Keratinocyte (primary cell): ENCODE results near the gene DNAJB6. TPM values are rescaled to one million over a fixed set of nuclear protein-coding genes. Genes with fewer than 3 reads are reported as not detected.

Experiments used
- DNase-seq: peaks from one replicate; pipeline ENCODE4 v3.0.0-alpha.2; 2011; ENCODE audit warnings: low read depth, missing footprints, low spot score
- FAIRE-seq: peaks from 2 replicates; lab custom pipeline; 2011; peaks lifted over from hg19 to GRCh38; lab: Jason Lieb, UNC
- H2AFZ ChIP-seq: 2 replicates; pipeline ENCODE4 v1.6.0; 2012; ENCODE audit warnings: low read length, control low read depth, inconsistent platforms; ENCODE audit not compliant: control insufficient read depth
- H3K27ac ChIP-seq: 2 replicates; pipeline ENCODE4 v1.5.1; 2011; ENCODE audit warnings: low read length; ENCODE audit not compliant: control insufficient read depth, insufficient read depth
- H3K27me3 ChIP-seq: 3 replicates; pipeline ENCODE4 v1.6.0; 2011; ENCODE audit warnings: low read length; ENCODE audit not compliant: control insufficient read depth, insufficient read depth; ENCODE audit errors: extremely low read depth
- H3K36me3 ChIP-seq, 2 experiments: 2 replicates in 1 of 2; 3 replicates in 1 of 2; pipeline ENCODE4 v1.5.1; 2011; ENCODE audit warnings: low read length in 2 of 2, mild to moderate bottlenecking in 1 of 2; ENCODE audit not compliant: control insufficient read depth in 2 of 2, insufficient read depth in 2 of 2; ENCODE audit errors: extremely low read depth in 1 of 2
- H3K4me1 ChIP-seq: 3 replicates; pipeline ENCODE4 v1.5.1; 2011; ENCODE audit warnings: low read length; ENCODE audit not compliant: control insufficient read depth, insufficient read depth; ENCODE audit errors: extremely low read depth
- H3K4me2 ChIP-seq: 3 replicates; pipeline ENCODE4 v1.6.0; 2011; ENCODE audit warnings: low read depth, low read length; ENCODE audit not compliant: control insufficient read depth, insufficient read depth; ENCODE audit errors: extremely low read depth
- H3K4me3 ChIP-seq, 3 experiments: fragments of 200-600 bp in 1 of 3; sonication (generic) in 1 of 3; 2 replicates in 2 of 3; 3 replicates in 1 of 3; pipeline ENCODE4 v1.5.1; 2011 to 2016; ENCODE audit warnings: low read length in 3 of 3, mild to moderate bottlenecking in 3 of 3, control low read depth in 2 of 3, inconsistent platforms in 1 of 3, low read depth in 1 of 3, mixed read lengths in 1 of 3, mixed run types in 1 of 3, moderate library complexity in 1 of 3; ENCODE audit not compliant: control insufficient read depth in 2 of 3, insufficient read depth in 2 of 3; ENCODE audit errors: extremely low read depth in 1 of 3
- H3K79me2 ChIP-seq: 2 replicates; pipeline ENCODE4 v1.6.0; 2012; ENCODE audit warnings: low read length; ENCODE audit not compliant: control insufficient read depth, insufficient read depth
- H3K9ac ChIP-seq: 3 replicates; pipeline ENCODE4 v1.6.0; 2011; ENCODE audit warnings: low read length; ENCODE audit not compliant: control insufficient read depth, insufficient read depth; ENCODE audit errors: extremely low read depth
- H3K9me1 ChIP-seq: 3 replicates; pipeline ENCODE4 v1.6.0; 2011; ENCODE audit warnings: low read length; ENCODE audit not compliant: control insufficient read depth, insufficient read depth; ENCODE audit errors: extremely low read depth
- H3K9me3 ChIP-seq: 2 replicates; pipeline ENCODE4 v1.5.1; 2012; ENCODE audit warnings: low read depth, low read length; ENCODE audit not compliant: control insufficient read depth
- H4K20me1 ChIP-seq: 3 replicates; pipeline ENCODE4 v1.6.0; 2011; ENCODE audit warnings: low read length; ENCODE audit not compliant: control insufficient read depth, insufficient read depth; ENCODE audit errors: extremely low read depth
- EZH2 ChIP-seq: IDR thresholded peaks from one replicate; pipeline ENCODE4 v1.6.1; 2012; ENCODE audit warnings: inconsistent platforms, mild to moderate bottlenecking, low read length, moderate library complexity
- dilution Hi-C: fragments of 300-500 bp; cut with MboI; formaldehyde crosslinking; loops from one replicate; pipeline ENCODE4 v1.7.0; 2020; ENCODE audit warnings: low sequenced_read_pairs; ENCODE audit not compliant: extremely low pct_ligation_motif_present
- polyA plus RNA-seq, 5 experiments: library from polyadenylated mRNA; depleted of rRNA in 3 of 5; stranded (reverse) in 3 of 5; stranded (forward) in 1 of 5; unstranded in 1 of 5; fragments of >200 nt; gene quantifications; 1 replicate in 1 of 5; 2 replicates in 3 of 5; 3 replicates in 1 of 5; pipeline versions ENCODE4 v1.2.1 to v1.2.3, GENCODE V29; 2011 to 2012; ENCODE audit warnings: missing spikeins in 2 of 5, low read depth in 1 of 5, low replicate concordance in 1 of 5
- TF ChIP-seq, protein P1 (sequence below), 3 experiments: IDR thresholded peaks in 1 of 3; conservative IDR thresholded peaks in 1 of 3; optimal IDR thresholded peaks in 1 of 3; 2 replicates in 2 of 3; 3 replicates in 1 of 3; pipeline versions ENCODE3 to v1.5.1; 2011; ENCODE audit warnings: low read length in 3 of 3, mild to moderate bottlenecking in 3 of 3, moderate library complexity in 2 of 3, control low read depth in 1 of 3, inconsistent platforms in 1 of 3; ENCODE audit not compliant: insufficient read depth in 2 of 3; ENCODE audit errors: extremely low read depth in 1 of 3

Gene DNAJB6
- polyA plus RNA-seq, 1 donor (not counting 4 experiments of a cell fraction or from before 2014, with no cell fraction given): 152 TPM

DNA sequence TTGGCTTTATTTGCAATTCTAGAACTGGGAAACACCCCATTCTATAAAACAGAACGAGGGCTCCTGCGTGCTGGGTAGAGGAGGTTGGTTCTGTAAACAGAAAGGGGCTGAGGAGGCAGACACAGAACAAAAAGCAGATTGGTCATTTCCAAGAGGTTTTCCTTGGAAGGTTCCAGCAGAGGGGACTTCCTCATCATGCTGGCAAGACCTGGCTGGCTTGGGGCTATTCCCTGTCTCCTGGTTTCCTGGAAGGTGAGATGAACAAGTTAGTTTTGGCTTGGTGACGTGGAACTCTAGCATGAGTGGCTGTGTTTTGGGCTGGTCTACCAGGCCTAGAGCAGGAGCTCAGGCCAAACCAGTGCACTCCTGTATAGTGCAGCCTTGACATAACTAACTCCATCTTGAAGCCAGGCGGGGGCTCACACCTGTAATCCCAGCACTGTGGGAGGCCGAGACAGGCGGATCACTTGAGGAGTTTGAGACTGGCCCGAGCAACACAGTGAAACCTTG is 26.1 kb upstream of the DNAJB6 start:
- H3K4me1 ChIP-seq: peaks cover 24% of the 10 kb centered on the region
- no peaks in the 10 kb centered on the region for H3K79me2 ChIP-seq
- H3K9me1 ChIP-seq: no peaks in the 10 kb centered on the region
- H3K9ac ChIP-seq: peak overlapping the region; percentile 65
- H3K27me3 ChIP-seq: no peaks in the 10 kb centered on the region
- no peaks in the 10 kb centered on the region for H3K36me3 ChIP-seq
- H3K4me2 ChIP-seq: peak overlapping the region; percentile 80
- H4K20me1 ChIP-seq: no peaks in the 10 kb centered on the region
- peak; percentile 83 for FAIRE-seq
- dilution Hi-C loops: no loop called here
- TF ChIP-seq, protein P1, sequence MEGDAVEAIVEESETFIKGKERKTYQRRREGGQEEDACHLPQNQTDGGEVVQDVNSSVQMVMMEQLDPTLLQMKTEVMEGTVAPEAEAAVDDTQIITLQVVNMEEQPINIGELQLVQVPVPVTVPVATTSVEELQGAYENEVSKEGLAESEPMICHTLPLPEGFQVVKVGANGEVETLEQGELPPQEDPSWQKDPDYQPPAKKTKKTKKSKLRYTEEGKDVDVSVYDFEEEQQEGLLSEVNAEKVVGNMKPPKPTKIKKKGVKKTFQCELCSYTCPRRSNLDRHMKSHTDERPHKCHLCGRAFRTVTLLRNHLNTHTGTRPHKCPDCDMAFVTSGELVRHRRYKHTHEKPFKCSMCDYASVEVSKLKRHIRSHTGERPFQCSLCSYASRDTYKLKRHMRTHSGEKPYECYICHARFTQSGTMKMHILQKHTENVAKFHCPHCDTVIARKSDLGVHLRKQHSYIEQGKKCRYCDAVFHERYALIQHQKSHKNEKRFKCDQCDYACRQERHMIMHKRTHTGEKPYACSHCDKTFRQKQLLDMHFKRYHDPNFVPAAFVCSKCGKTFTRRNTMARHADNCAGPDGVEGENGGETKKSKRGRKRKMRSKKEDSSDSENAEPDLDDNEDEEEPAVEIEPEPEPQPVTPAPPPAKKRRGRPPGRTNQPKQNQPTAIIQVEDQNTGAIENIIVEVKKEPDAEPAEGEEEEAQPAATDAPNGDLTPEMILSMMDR (optimal IDR thresholded peaks at IDR 0.05 in 1 of 3, IDR thresholded peaks at IDR 0.05 in 1 of 3, conservative IDR thresholded peaks at IDR 0.05 in 1 of 3; ENCODE audit: extremely low read depth in 1 of 3, insufficient read depth in 2 of 3, low read length in 3 of 3): no peak
- no peak for TF ChIP-seq EZH2
- peak; percentile 73 for DNase-seq
- peak overlapping the region; percentile 37 for H2AFZ ChIP-seq
- H3K27ac ChIP-seq: peak overlapping the region; percentile 88
- peak overlapping the region in 1 of 3 experiments; percentile 20 for H3K4me3 ChIP-seq
- no peaks in the 10 kb centered on the region for H3K9me3 ChIP-seq

DNA sequence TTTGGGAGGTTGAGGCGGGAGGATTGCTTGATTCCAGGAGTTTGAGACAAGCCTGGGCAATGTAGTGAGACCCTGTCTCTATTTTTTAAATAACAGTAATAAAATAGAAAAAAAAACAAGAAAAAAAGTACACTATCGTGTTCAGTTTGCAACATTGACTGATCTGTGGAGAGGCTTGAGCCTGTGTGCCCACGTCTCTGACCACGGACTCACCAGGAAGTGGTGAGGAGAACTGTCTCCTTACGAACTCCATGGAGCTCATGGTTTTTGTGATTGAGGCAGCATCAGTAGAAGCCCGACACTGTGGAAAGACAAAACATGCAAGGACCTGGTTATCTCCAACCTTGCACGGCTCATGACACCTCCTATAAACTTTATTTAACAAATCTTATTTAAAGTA is 23.9 kb upstream of the DNAJB6 start:
- H2AFZ ChIP-seq: no peak overlapping the region
- no peaks in the 10 kb centered on the region for H3K27me3 ChIP-seq
- no peaks in the 10 kb centered on the region for H3K79me2 ChIP-seq
- H3K4me2 ChIP-seq: no peak overlapping the region
- H3K9me1 ChIP-seq: no peaks in the 10 kb centered on the region
- dilution Hi-C loops: no loop called here
- DNase-seq (no peak), FAIRE-seq (no peak)
- H3K4me1 ChIP-seq: peaks cover 27% of the 10 kb centered on the region
- H4K20me1 ChIP-seq: no peaks in the 10 kb centered on the region
- H3K4me3 ChIP-seq: no peak overlapping the region
- no peaks in the 10 kb centered on the region for H3K36me3 ChIP-seq
- no peak for TF ChIP-seq EZH2
- TF ChIP-seq, protein P1 (optimal IDR thresholded peaks at IDR 0.05 in 1 of 3, IDR thresholded peaks at IDR 0.05 in 1 of 3, conservative IDR thresholded peaks at IDR 0.05 in 1 of 3; ENCODE audit: extremely low read depth in 1 of 3, insufficient read depth in 2 of 3, low read length in 3 of 3): no peak
- no peak overlapping the region for H3K27ac ChIP-seq
- H3K9me3 ChIP-seq: no peaks in the 10 kb centered on the region
- no peak overlapping the region for H3K9ac ChIP-seq
